LNCAP (cell line): ENCODE results near the gene GAB4.

ENCODE experiments used
- TF ChIP-seq, protein P1 (sequence below): fragments of 450-650 bp; IDR thresholded peaks from 2 replicates; pipeline ENCODE4 v1.5.1; 2017; ENCODE audit warnings: mild to moderate bottlenecking

GAB4 gene

DNA sequence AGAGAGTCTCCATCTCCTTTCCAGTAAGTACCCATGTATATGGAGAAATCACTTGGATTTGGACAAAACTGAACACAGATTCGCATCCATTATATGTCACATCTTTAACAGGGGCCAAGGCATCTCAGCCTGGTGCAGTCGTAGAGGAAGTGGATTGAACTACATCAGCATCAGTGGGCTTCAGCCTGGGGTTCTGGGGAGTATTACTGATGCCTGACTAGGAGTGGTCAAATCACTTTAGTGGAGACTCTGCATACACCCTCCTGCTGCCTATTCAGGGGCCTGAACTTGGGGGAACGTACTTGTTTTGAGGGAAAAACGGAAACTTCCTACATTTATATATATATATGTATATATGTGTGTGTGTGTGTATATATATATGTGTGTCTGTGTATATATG lies 72.8 kb downstream of the GAB4 start:
- TF ChIP-seq, protein P1, sequence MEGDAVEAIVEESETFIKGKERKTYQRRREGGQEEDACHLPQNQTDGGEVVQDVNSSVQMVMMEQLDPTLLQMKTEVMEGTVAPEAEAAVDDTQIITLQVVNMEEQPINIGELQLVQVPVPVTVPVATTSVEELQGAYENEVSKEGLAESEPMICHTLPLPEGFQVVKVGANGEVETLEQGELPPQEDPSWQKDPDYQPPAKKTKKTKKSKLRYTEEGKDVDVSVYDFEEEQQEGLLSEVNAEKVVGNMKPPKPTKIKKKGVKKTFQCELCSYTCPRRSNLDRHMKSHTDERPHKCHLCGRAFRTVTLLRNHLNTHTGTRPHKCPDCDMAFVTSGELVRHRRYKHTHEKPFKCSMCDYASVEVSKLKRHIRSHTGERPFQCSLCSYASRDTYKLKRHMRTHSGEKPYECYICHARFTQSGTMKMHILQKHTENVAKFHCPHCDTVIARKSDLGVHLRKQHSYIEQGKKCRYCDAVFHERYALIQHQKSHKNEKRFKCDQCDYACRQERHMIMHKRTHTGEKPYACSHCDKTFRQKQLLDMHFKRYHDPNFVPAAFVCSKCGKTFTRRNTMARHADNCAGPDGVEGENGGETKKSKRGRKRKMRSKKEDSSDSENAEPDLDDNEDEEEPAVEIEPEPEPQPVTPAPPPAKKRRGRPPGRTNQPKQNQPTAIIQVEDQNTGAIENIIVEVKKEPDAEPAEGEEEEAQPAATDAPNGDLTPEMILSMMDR: no peak

DNA sequence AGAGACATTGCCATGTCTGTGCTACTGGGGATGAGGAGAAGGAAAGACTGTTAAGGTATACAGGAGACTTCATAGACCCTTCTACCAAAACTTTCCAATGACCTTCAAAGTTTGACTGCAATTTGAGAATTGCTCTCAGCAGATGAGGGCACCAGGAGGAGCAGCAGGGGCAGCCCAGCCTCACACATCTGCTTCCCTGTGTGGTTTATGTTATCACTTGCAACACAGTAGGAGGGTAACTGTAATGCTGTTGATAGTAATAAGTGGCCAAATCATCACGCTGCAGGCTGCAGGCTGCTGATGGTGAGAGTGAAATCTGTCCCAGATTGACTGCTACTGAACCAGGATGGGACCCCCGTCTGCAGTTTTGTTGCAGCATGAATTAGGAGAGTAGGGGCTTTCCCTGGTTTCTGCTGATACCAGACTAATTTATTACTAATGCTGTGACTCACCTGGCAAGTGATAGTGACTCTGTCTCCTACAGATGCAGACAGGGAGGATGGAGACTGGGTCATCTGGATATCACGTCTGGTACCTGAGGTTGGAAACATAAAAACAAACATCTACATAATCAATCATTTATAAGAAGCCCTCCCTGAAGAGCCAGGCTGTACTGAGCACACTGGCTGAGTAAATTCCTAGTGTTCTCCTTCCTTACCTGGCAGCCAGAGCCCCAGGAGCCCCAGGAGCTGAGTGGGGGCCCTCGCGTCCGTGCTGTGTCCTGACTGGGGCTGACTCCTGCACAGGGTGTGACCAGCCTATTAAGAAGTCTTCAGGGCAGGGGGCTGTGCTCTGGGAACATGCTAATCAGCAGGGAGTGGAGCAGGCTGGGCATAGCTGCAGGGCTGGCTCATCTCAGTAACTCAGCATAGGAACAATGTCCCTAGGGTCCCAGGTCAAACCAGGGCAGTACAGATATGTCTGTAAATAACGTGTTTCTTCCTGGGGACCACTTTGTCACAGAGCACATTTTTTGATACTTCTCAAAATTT lies 74.4 kb downstream of the GAB4 start:
- TF ChIP-seq, protein P1: no peak

DNA sequence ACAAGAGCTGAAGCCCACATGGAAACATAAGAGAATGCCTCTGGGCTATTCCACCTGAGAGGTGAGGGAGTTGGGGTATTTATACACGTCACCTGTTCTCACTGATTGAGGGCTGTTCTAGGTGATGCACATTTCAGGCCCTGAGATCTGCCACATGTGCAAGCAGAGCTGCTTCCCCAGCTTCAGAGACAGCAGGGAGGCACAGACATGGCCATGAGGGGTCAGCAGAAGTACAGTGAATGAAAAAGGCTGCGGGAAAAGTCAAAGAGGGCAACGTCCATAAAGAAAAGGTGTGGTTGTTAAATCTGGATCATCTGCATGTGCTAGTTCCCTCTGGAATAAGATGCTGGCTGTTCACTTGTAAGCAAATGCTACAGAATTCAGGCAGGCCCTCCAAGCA lies 75.4 kb downstream of the GAB4 start:
- TF ChIP-seq, protein P1: 0 out of 2 replicates have a peak, but pooled peaks have one; percentile 23

DNA sequence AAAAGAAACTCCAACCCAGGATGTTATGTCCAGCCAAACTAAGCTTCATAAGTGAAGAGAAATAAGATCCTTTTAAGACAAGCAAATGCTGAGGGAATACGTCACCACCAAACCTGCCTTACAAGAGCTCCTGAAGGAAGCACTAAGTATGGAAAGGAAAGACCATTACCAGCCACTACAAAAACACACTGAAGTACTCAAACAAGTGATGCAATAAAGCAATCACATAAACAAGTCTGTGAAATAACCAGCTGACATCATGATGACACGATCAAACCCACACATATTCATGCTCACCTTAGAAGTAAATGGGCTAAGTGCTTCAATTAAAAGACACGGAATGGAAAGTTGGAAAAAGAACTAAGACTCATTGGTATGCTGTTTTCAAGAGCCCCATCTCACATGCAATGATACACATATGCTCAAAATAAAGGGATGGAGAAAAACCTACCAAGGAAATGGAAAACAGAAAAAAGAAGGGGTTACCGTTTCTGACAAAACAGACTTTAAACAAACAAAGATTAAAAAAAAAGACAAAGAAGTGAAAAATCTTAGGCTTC lies 82.5 kb downstream of the GAB4 start:
- TF ChIP-seq, protein P1: no peak

DNA sequence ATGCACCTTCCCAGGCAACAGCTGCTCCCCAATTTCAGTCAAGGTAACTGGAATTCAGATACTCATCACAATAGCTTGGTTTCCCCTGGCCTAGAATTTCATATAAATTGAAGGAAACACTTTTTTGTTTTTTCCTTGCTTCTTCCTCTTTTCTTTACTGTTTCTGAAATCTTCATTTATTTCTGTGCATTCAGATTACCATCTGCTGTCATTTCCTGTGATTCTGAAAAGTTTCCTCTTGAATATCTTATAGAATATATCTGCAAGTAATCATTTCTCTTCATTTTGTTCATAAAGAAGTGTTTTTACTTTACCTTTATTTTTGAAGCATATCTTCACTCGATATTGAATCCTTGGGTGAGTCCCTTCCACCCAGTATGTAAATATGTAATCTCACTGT lies 85.3 kb downstream of the GAB4 start:
- TF ChIP-seq, protein P1: no peak

DNA sequence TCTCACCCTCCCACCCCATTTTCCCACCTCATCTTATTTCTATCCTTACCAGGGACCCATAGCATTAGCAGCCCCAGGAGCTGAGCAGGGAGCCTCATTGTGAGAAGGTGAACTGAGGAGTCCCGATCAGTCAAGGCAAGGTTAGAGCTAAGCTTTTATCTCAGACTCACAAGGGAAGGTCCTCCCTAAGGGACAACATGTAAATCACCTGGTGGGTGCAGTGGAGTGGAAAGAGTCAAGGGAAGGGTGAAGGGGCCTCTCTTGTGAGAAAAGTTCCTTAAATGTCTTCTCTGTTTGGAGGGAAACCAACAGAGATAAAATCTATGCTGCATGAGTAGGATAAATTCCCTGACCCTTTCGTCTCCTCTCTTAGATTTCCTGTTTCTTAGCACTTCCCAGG lies 85.9 kb downstream of the GAB4 start:
- TF ChIP-seq, protein P1: no peak

DNA sequence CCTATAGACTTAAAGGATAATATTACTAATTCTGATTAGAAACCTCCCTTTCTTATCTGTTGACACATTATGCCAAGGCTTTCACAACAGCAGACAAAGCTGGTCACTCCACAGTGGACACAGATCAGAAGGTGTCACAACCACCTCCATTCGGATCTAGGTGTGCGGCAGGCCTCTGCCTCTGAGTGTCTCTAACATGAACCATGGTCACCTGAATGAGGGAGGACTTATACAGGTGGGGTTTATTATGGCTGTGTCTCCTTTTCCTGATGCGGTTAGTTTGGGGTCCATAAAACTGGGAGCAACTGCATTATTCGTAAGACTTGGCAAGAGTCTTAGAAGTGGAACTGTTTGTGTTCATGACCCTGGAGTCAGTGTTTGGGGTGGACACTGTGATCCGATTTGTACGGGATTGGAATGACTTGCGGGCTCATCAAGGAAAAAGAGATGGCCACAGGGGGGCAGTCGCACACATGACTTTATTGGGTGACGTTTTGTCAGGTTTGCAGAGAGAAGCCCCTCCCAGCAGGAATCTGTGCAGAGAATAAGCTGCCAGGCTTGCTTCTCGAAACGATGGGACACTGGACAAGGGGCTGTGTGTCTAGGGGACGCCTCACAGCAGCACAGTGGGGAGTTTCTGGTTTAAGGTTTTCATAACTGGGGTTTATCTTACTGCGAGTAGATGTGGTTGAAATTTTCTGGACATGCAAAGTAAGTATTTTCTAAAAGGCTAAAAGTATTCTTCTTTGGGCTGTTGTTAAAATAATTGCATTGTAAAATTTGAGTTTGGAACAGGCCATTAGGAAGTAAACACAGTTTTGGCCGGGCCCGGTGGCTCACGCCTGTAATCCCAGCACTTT lies 90.6 kb downstream of the GAB4 start:
- TF ChIP-seq, protein P1: peak; percentile 81
